ENCODE measurements around the gene GJD2.

GJD2 gene

GRCh38 chr15:34772312-34772711, 17.5 kb upstream of the GJD2 start:
- Histone ChIP-seq H3K9me3 (replicated peaks; ENCODE audit: low read length) (no peaks in the 10 kb centered on the region), H3K4me2 (ENCODE audit: low read length) (no peak overlapping the region), H3K4me3 (ENCODE audit: low read length) (no peak overlapping the region), H3K9ac (ENCODE audit: low read depth, low read length) (no peak overlapping the region), H3K27me3 (ENCODE audit: control insufficient read depth, insufficient read depth, low read length) (peaks cover 4% of the 10 kb centered on the region), H3K4me1 (ENCODE audit: control insufficient read depth, insufficient read depth, low read length) (peaks cover 9% of the 10 kb centered on the region), H3K36me3 (ENCODE audit: insufficient read depth, low read length) (no peaks in the 10 kb centered on the region)

- Histone ChIP-seq H3K9ac (ENCODE audit: low read depth, low read length) (no peak overlapping the region), H3K36me3 (ENCODE audit: insufficient read depth, low read length) (no peaks in the 10 kb centered on the region), H3K27me3 (ENCODE audit: control insufficient read depth, insufficient read depth, low read length) (no peaks in the 10 kb centered on the region), H3K4me1 (ENCODE audit: control insufficient read depth, insufficient read depth, low read length) (peaks cover 9% of the 10 kb centered on the region), H3K9me3 (replicated peaks; ENCODE audit: low read length) (no peaks in the 10 kb centered on the region), H3K4me2 (ENCODE audit: low read length) (no peak overlapping the region), H3K4me3 (ENCODE audit: low read length) (no peak overlapping the region)
These were observed 14.9 kb upstream of the GJD2 start for GRCh38 chr15:34769711-34770110.

GRCh38 chr15:34768530-34768929, 13.7 kb upstream of the GJD2 start:
- no peaks in the 10 kb centered on the region for H3K9me3 ChIP-seq (replicated peaks; ENCODE audit: low read length)
- H3K27me3 ChIP-seq (ENCODE audit: control insufficient read depth, insufficient read depth, low read length): no peaks in the 10 kb centered on the region
- H3K9ac ChIP-seq (ENCODE audit: low read depth, low read length): no peak overlapping the region
- no peaks in the 10 kb centered on the region for H3K36me3 ChIP-seq (ENCODE audit: insufficient read depth, low read length)
- H3K4me1 ChIP-seq (ENCODE audit: control insufficient read depth, insufficient read depth, low read length): peaks cover 9% of the 10 kb centered on the region
- H3K4me3 ChIP-seq (ENCODE audit: low read length): no peak overlapping the region
- peak overlapping the region; percentile 14 for H3K4me2 ChIP-seq (ENCODE audit: low read length)

- no peaks in the 10 kb centered on the region for H3K36me3 ChIP-seq (ENCODE audit: insufficient read depth, low read length)
- H3K9ac ChIP-seq (ENCODE audit: low read depth, low read length): no peak overlapping the region
- no peaks in the 10 kb centered on the region for H3K9me3 ChIP-seq (replicated peaks; ENCODE audit: low read length)
- peaks cover 5% of the 10 kb centered on the region for H3K27me3 ChIP-seq (ENCODE audit: control insufficient read depth, insufficient read depth, low read length)
- H3K4me2 ChIP-seq (ENCODE audit: low read length): no peak overlapping the region
- H3K4me1 ChIP-seq (ENCODE audit: control insufficient read depth, insufficient read depth, low read length): peaks cover 9% of the 10 kb centered on the region
- H3K4me3 ChIP-seq (ENCODE audit: low read length): no peak overlapping the region
These were observed 10.9 kb upstream of the GJD2 start for GRCh38 chr15:34765741-34766140.

- no peaks in the 10 kb centered on the region for H3K9me3 ChIP-seq (replicated peaks; ENCODE audit: low read length)
- peaks cover 40% of the 10 kb centered on the region for H3K27me3 ChIP-seq (ENCODE audit: control insufficient read depth, insufficient read depth, low read length)
- no peak overlapping the region for H3K9ac ChIP-seq (ENCODE audit: low read depth, low read length)
- no peaks in the 10 kb centered on the region for H3K4me1 ChIP-seq (ENCODE audit: control insufficient read depth, insufficient read depth, low read length)
- no peak overlapping the region for H3K4me3 ChIP-seq (ENCODE audit: low read length)
- no peaks in the 10 kb centered on the region for H3K36me3 ChIP-seq (ENCODE audit: insufficient read depth, low read length)
- no peak overlapping the region for H3K4me2 ChIP-seq (ENCODE audit: low read length)
These were observed 6.1 kb upstream of the GJD2 start for GRCh38 chr15:34760909-34761308.

- no peak overlapping the region for H3K4me2 ChIP-seq (ENCODE audit: low read length)
- peaks cover 49% of the 10 kb centered on the region for H3K27me3 ChIP-seq (ENCODE audit: control insufficient read depth, insufficient read depth, low read length)
- no peaks in the 10 kb centered on the region for H3K36me3 ChIP-seq (ENCODE audit: insufficient read depth, low read length)
These were observed 5.2 kb upstream of the GJD2 start for GRCh38 chr15:34759992-34760391.

GRCh38 chr15:34759347-34759746, 4.5 kb upstream of the GJD2 start:
- H3K4me2 ChIP-seq (ENCODE audit: low read length): no peak overlapping the region
- no peak overlapping the region for H3K4me3 ChIP-seq (ENCODE audit: low read length)
- H3K9me3 ChIP-seq (replicated peaks; ENCODE audit: low read length): no peaks in the 10 kb centered on the region
- H3K9ac ChIP-seq (ENCODE audit: low read depth, low read length): no peak overlapping the region
- no peaks in the 10 kb centered on the region for H3K36me3 ChIP-seq (ENCODE audit: insufficient read depth, low read length)
- peaks cover 53% of the 10 kb centered on the region for H3K27me3 ChIP-seq (ENCODE audit: control insufficient read depth, insufficient read depth, low read length)
- H3K4me1 ChIP-seq (ENCODE audit: control insufficient read depth, insufficient read depth, low read length): peaks cover 6% of the 10 kb centered on the region

More at GRCh38 chr15:34759992-34760391, 5.2 kb upstream of the GJD2 start:
- H3K4me1 ChIP-seq (ENCODE audit: control insufficient read depth, insufficient read depth, low read length): peaks cover 3% of the 10 kb centered on the region
- no peak overlapping the region for H3K9ac ChIP-seq (ENCODE audit: low read depth, low read length)
- no peak overlapping the region for H3K4me3 ChIP-seq (ENCODE audit: low read length)
- H3K9me3 ChIP-seq (replicated peaks; ENCODE audit: low read length): no peaks in the 10 kb centered on the region

GRCh38 chr15:34757262-34757661, 2.5 kb upstream of the GJD2 start:
- no peak overlapping the region for H3K4me3 ChIP-seq (ENCODE audit: low read length)
- no peaks in the 10 kb centered on the region for H3K36me3 ChIP-seq (ENCODE audit: insufficient read depth, low read length)
- no peaks in the 10 kb centered on the region for H3K9me3 ChIP-seq (replicated peaks; ENCODE audit: low read length)
- H3K4me1 ChIP-seq (ENCODE audit: control insufficient read depth, insufficient read depth, low read length): peaks cover 6% of the 10 kb centered on the region
- peaks cover 56% of the 10 kb centered on the region for H3K27me3 ChIP-seq (ENCODE audit: control insufficient read depth, insufficient read depth, low read length)
- H3K9ac ChIP-seq (ENCODE audit: low read depth, low read length): no peak overlapping the region
- no peak overlapping the region for H3K4me2 ChIP-seq (ENCODE audit: low read length)

- no peaks in the 10 kb centered on the region for H3K9me3 ChIP-seq (replicated peaks; ENCODE audit: low read length)
- peak overlapping the region; percentile 59 for H3K4me3 ChIP-seq (ENCODE audit: low read length)
- no peaks in the 10 kb centered on the region for H3K36me3 ChIP-seq (ENCODE audit: insufficient read depth, low read length)
- H3K4me1 ChIP-seq (ENCODE audit: control insufficient read depth, insufficient read depth, low read length): peaks cover 6% of the 10 kb centered on the region
- peak overlapping the region; percentile 74 for H3K4me2 ChIP-seq (ENCODE audit: low read length)
- H3K27me3 ChIP-seq (ENCODE audit: control insufficient read depth, insufficient read depth, low read length): peaks cover 53% of the 10 kb centered on the region
- H3K9ac ChIP-seq (ENCODE audit: low read depth, low read length): no peak overlapping the region
These were observed 598 bp upstream of the GJD2 start for GRCh38 chr15:34755419-34755773.

GRCh38 chr15:34754171-34754601, 612 bp downstream of the GJD2 start:
- H3K36me3 ChIP-seq (ENCODE audit: insufficient read depth, low read length): no peaks in the 10 kb centered on the region
- H3K4me2 ChIP-seq (ENCODE audit: low read length): peak overlapping the region; percentile 74
- no peak overlapping the region for H3K4me3 ChIP-seq (ENCODE audit: low read length)
- no peak overlapping the region for H3K9ac ChIP-seq (ENCODE audit: low read depth, low read length)
- H3K4me1 ChIP-seq (ENCODE audit: control insufficient read depth, insufficient read depth, low read length): peaks cover 6% of the 10 kb centered on the region
- H3K27me3 ChIP-seq (ENCODE audit: control insufficient read depth, insufficient read depth, low read length): peaks cover 49% of the 10 kb centered on the region
- no peaks in the 10 kb centered on the region for H3K9me3 ChIP-seq (replicated peaks; ENCODE audit: low read length)

GRCh38 chr15:34753236-34753894, 1.4 kb downstream of the GJD2 start:
- peaks cover 50% of the 10 kb centered on the region for H3K27me3 ChIP-seq (ENCODE audit: control insufficient read depth, insufficient read depth, low read length)
- no peak overlapping the region for H3K9ac ChIP-seq (ENCODE audit: low read depth, low read length)

GRCh38 chr15:34749691-34750090, 5.1 kb downstream of the GJD2 start:
- no peaks in the 10 kb centered on the region for H3K36me3 ChIP-seq (ENCODE audit: insufficient read depth, low read length)

More at GRCh38 chr15:34753236-34753894, 1.4 kb downstream of the GJD2 start:
- Histone ChIP-seq H3K4me2 (ENCODE audit: low read length) (peak overlapping the region; percentile 40), H3K36me3 (ENCODE audit: insufficient read depth, low read length) (no peaks in the 10 kb centered on the region), H3K4me1 (ENCODE audit: control insufficient read depth, insufficient read depth, low read length) (peaks cover 6% of the 10 kb centered on the region), H3K9me3 (replicated peaks; ENCODE audit: low read length) (no peaks in the 10 kb centered on the region), H3K4me3 (ENCODE audit: low read length) (peak overlapping the region; percentile 17)

More at GRCh38 chr15:34749691-34750090, 5.1 kb downstream of the GJD2 start:
- Histone ChIP-seq H3K9me3 (replicated peaks; ENCODE audit: low read length) (no peaks in the 10 kb centered on the region), H3K4me1 (ENCODE audit: control insufficient read depth, insufficient read depth, low read length) (peaks cover under 1% of the 10 kb centered on the region), H3K4me2 (ENCODE audit: low read length) (no peak overlapping the region), H3K4me3 (ENCODE audit: low read length) (no peak overlapping the region), H3K27me3 (ENCODE audit: control insufficient read depth, insufficient read depth, low read length) (peaks cover 16% of the 10 kb centered on the region), H3K9ac (ENCODE audit: low read depth, low read length) (no peak overlapping the region)

Measured in skeletal muscle satellite cell (primary cell).